HCT116 (cell line): Measurements from ENCODE around the gene ENPP3. TPM values are rescaled to one million over a fixed set of nuclear protein-coding genes. Genes with fewer than 3 reads are reported as not detected.

Experiments
- ATAC-seq: fragments of 200-7000 bp; cut with Tn5 transposase; 2 replicates; pipeline ENCODE4 v1.9.1; 2020; ENCODE audit warnings: mild to moderate bottlenecking, moderate library complexity
- Bru-seq: library from RNA; stranded (reverse); fragments of 400-500 nt; gene quantifications from one replicate; lab custom pipeline; 2021; lab: Mats Ljungman, UMichigan
- BruChase-seq, 2 experiments: library from RNA; stranded (reverse); fragments of 400-500 nt; gene quantifications; one replicate each; lab custom pipeline; 2021; lab: Mats Ljungman, UMichigan
- BruUV-seq: library from RNA; stranded (reverse); fragments of 400-500 nt; replicated peaks from 2 replicates; lab custom pipeline; 2021; lab: Mats Ljungman, UMichigan
- CTCF ChIA-PET: fragments of 300-600 bp; sonication (Branson Sonifier 250); formaldehyde crosslinking; loops from one replicate; lab custom pipeline; 2021; ENCODE audit warnings: antibody characterized with exemption; lab: Charles Lee
- POLR2A ChIA-PET: fragments of 300-600, 350-600 bp; sonication (Branson Sonifier 250); formaldehyde crosslinking; loops from one replicate; lab custom pipeline; 2021; ENCODE audit warnings: antibody characterized with exemption; lab: Charles Lee
- RAD21 ChIA-PET, 2 experiments: fragments of 300-600 bp; sonication (Branson Sonifier 250); formaldehyde crosslinking; loops; one replicate each; lab custom pipeline; 2023; ENCODE audit warnings: low total read pairs in 2 of 2; ENCODE audit not compliant: uncharacterized antibody in 2 of 2, unreplicated experiment in 2 of 2, low non-redundant PET in 1 of 2; lab: Charles Lee
- DNase-seq: peaks from one replicate; pipeline ENCODE4 v3.0.0-alpha.2; 2010; ENCODE audit warnings: low read depth, low spot score
- H2AFZ ChIP-seq: fragments of 200-600 bp; shearing (Covaris generic), sonication (generic); 2 replicates; pipeline ENCODE4 v1.6.1; 2017; ENCODE audit warnings: low read depth, mixed run types, mixed read lengths, antibody characterized with exemption, low read length; ENCODE audit not compliant: poor library complexity, severe bottlenecking
- H3K27ac ChIP-seq: 2 replicates; pipeline ENCODE4 v1.5.1; 2012; ENCODE audit warnings: low read depth, low read length
- H3K27me3 ChIP-seq: fragments of 200-600 bp; sonication (generic); 2 replicates; pipeline ENCODE4 v1.6.1; 2016; ENCODE audit warnings: mixed run types, low read length, mixed read lengths; ENCODE audit not compliant: insufficient read depth
- H3K36me3 ChIP-seq, 2 experiments: fragments of 200-500 bp in 1 of 2; fragments of 200-600 bp in 1 of 2; sonication (Bioruptor generic) in 1 of 2; sonication (generic) in 1 of 2; 2 replicates each; pipeline versions ENCODE4 v1.5.1 to v1.6.1; 2014 to 2016; ENCODE audit warnings: low read length in 2 of 2, inconsistent platforms in 1 of 2, mixed read lengths in 1 of 2, mixed run types in 1 of 2; ENCODE audit not compliant: insufficient read depth in 2 of 2, control insufficient read depth in 1 of 2
- H3K4me1 ChIP-seq, 2 experiments: fragments of 200-600 bp in 1 of 2; sonication (generic) in 1 of 2; 2 replicates each; pipeline versions ENCODE4 v1.5.1 to v1.6.1; 2012 to 2017; ENCODE audit warnings: low read length in 2 of 2, inconsistent platforms in 1 of 2, mild to moderate bottlenecking in 1 of 2, mixed read lengths in 1 of 2, mixed run types in 1 of 2, moderate library complexity in 1 of 2; ENCODE audit not compliant: insufficient read depth in 2 of 2, control insufficient read depth in 1 of 2
- H3K4me2 ChIP-seq: fragments of 200-600 bp; sonication (generic); 2 replicates; pipeline ENCODE4 v1.6.1; 2017; ENCODE audit warnings: mixed run types, low read length, mixed read lengths
- H3K4me3 ChIP-seq, 2 experiments: fragments of 200-600 bp in 1 of 2; sonication (generic) in 1 of 2; replicated peaks in 1 of 2; 2 replicates each; pipeline ENCODE4 v1.5.1; 2011 to 2016; ENCODE audit warnings: low read length in 2 of 2, control low read depth in 1 of 2, low read depth in 1 of 2, mild to moderate bottlenecking in 1 of 2, mixed read lengths in 1 of 2, mixed run types in 1 of 2
- H3K79me2 ChIP-seq: fragments of 200-600 bp; sonication (generic); 2 replicates; pipeline ENCODE4 v1.6.1; 2017; ENCODE audit warnings: mild to moderate bottlenecking, mixed run types, low read length, moderate library complexity, mixed read lengths; ENCODE audit not compliant: insufficient read depth
- H3K9ac ChIP-seq: fragments of 200-600 bp; sonication (generic); 2 replicates; pipeline ENCODE4 v1.6.1; 2016; ENCODE audit warnings: low read length, mixed read lengths
- H3K9me2 ChIP-seq: fragments of 200-600 bp; sonication (generic), shearing (Covaris generic); 2 replicates; pipeline ENCODE4 v1.6.1; 2017; ENCODE audit warnings: mixed run types, mild to moderate bottlenecking, moderate library complexity; ENCODE audit not compliant: insufficient read depth
- H3K9me3 ChIP-seq, 2 experiments: fragments of 200-500 bp in 1 of 2; fragments of 200-600 bp in 1 of 2; sonication (Bioruptor generic) in 1 of 2; sonication (generic) in 1 of 2; 2 replicates each; pipeline ENCODE4 v1.6.1; 2014 to 2017; ENCODE audit warnings: low read length in 2 of 2, mixed read lengths in 2 of 2, inconsistent platforms in 1 of 2, low read depth in 1 of 2, mild to moderate bottlenecking in 1 of 2, mixed run types in 1 of 2, moderate library complexity in 1 of 2; ENCODE audit not compliant: control insufficient read depth in 1 of 2, insufficient read depth in 1 of 2
- H4K20me1 ChIP-seq: fragments of 200-600 bp; sonication (generic), shearing (Covaris generic); 2 replicates; pipeline ENCODE4 v1.6.1; 2017; ENCODE audit warnings: mixed run types, mild to moderate bottlenecking, moderate library complexity; ENCODE audit not compliant: insufficient read depth
- CBX3 ChIP-seq: IDR thresholded peaks from 2 replicates; pipeline ENCODE4 v1.6.1; 2012; ENCODE audit warnings: low read depth
- EGR1 ChIP-seq: IDR thresholded peaks from 2 replicates; pipeline ENCODE4 v1.6.1; 2012; ENCODE audit warnings: low read depth
- FOSL1 ChIP-seq: IDR thresholded peaks from 2 replicates; pipeline ENCODE4 v1.6.1; 2012; ENCODE audit warnings: low read depth
- SIN3A ChIP-seq: IDR thresholded peaks from 2 replicates; pipeline ENCODE4 v1.6.1; 2012; ENCODE audit warnings: low read depth
- ZBTB33 ChIP-seq: IDR thresholded peaks from 2 replicates; pipeline ENCODE4 v1.6.1; 2011; ENCODE audit warnings: mild to moderate bottlenecking, low read length, moderate library complexity; ENCODE audit not compliant: insufficient replicate concordance; ENCODE audit errors: extremely low read depth
- intact Hi-C: fragments of 100-400 bp; cut with micrococcal nuclease; formaldehyde crosslinking; loops from 2 replicates; pipeline ENCODE4 v1.10.0; 2022
- long read RNA-seq: library from polyadenylated mRNA; unstranded; transcript quantifications from one replicate; pipeline ENCODE4 v2.0.0, GENCODE V29; 2021; ENCODE audit not compliant: unreplicated experiment
- polyA plus RNA-seq: library from polyadenylated mRNA; unstranded; fragments of >200 nt; gene quantifications from 2 replicates; pipeline ENCODE4 v1.2.1, GENCODE V29; 2012; ENCODE audit warnings: missing spikeins
- total RNA-seq: library from RNA; stranded (reverse); gene quantifications from one replicate; pipeline ENCODE4 v1.2.1, GENCODE V29; 2021; ENCODE audit not compliant: unreplicated experiment

Gene ENPP3
- total RNA-seq (0.15 TPM), Bru-seq, nascent RNA (percentile 21 among the genes with signal in this experiment), BruChase-seq, experiment 1, labeled RNA remaining after a 6-hour chase (percentile 12 among the genes with signal in this experiment), BruChase-seq, experiment 2, labeled RNA remaining after a 2-hour chase (percentile 21 among the genes with signal in this experiment)
- polyA plus RNA-seq = 0.04 and 0.10 TPM in 2 replicates
- long read RNA-seq = 0 reads

GRCh38 chr6:131636880-131637792 is at the start of gene ENPP3:
TSS of gene ENPP3 (plus strand) at chr6:131637302. CDS start at chr6:131637385, 83 bp downstream.
- no TSS peak for BruUV-seq
- TF ChIP-seq ZBTB33 (no peak), EGR1 (no peak), SIN3A (no peak), CBX3 (no peak), FOSL1 (no peak)
- RAD21 ChIA-PET = no interaction called here
- H3K27ac ChIP-seq = no peak within 1 kb of the TSS
- intact Hi-C loops = no loop called here
- H3K79me2 ChIP-seq = no peaks in the 10 kb centered on the region
- H3K9me3 ChIP-seq = no peaks in the 10 kb centered on the region
- DNase-seq (no peak), ATAC-seq (no peak)
- H3K36me3 ChIP-seq = no peaks in the 10 kb centered on the region
- H2AFZ ChIP-seq = no peak within 1 kb of the TSS
- no peaks in the 10 kb centered on the region for H3K27me3 ChIP-seq
- POLR2A ChIA-PET = no interaction called here
- CTCF ChIA-PET = interaction anchor here (2.6 kb wide), 1 partner anchor 9 kb away, joined by 13 read pairs; the partner anchor contains the start of gene MED23
- H3K9ac ChIP-seq = no peak within 1 kb of the TSS
- no peak within 1 kb of the TSS for H3K4me3 ChIP-seq
- no peaks in the 10 kb centered on the region for H3K4me1 ChIP-seq
- H3K4me2 ChIP-seq = no peak within 1 kb of the TSS
- H3K9me2 ChIP-seq = no peaks in the 10 kb centered on the region
- no peaks in the 10 kb centered on the region for H4K20me1 ChIP-seq
